COLO668 (cell line): ENCODE data around the gene KLHL40.

Experiments used
- DNase-seq: peaks from one replicate; lab custom pipeline; 2025; ENCODE audit not compliant: unreplicated experiment; lab: John Stamatoyannopoulos, UW

KLHL40 gene, protein sequence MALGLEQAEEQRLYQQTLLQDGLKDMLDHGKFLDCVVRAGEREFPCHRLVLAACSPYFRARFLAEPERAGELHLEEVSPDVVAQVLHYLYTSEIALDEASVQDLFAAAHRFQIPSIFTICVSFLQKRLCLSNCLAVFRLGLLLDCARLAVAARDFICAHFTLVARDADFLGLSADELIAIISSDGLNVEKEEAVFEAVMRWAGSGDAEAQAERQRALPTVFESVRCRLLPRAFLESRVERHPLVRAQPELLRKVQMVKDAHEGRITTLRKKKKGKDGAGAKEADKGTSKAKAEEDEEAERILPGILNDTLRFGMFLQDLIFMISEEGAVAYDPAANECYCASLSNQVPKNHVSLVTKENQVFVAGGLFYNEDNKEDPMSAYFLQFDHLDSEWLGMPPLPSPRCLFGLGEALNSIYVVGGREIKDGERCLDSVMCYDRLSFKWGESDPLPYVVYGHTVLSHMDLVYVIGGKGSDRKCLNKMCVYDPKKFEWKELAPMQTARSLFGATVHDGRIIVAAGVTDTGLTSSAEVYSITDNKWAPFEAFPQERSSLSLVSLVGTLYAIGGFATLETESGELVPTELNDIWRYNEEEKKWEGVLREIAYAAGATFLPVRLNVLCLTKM

DNA sequence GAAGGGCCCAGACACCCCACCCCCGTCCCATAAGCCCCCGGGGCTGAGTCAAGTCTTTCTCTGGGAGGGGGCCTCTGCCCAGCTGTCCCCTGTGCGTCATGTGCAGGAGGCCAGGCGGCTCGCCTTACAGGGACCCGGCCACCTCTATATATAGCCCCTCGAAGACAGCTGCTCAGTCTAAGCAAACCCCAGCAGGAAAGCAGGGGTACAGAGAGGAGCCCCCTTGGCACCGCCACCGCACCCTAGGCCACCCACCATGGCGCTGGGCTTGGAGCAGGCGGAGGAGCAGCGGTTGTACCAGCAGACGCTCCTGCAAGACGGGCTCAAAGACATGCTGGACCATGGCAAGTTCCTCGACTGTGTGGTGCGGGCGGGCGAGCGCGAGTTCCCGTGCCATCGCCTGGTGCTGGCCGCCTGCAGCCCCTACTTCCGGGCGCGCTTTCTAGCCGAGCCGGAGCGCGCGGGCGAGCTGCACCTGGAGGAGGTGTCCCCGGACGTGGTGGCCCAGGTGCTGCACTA, at the start of gene KLHL40:
Gene KLHL40 (plus strand): TSS at position 175 of the 519 bp plus-strand sequence. CDS start 82 bp downstream, at position 257.
- DNase-seq: peak; percentile 43

DNA sequence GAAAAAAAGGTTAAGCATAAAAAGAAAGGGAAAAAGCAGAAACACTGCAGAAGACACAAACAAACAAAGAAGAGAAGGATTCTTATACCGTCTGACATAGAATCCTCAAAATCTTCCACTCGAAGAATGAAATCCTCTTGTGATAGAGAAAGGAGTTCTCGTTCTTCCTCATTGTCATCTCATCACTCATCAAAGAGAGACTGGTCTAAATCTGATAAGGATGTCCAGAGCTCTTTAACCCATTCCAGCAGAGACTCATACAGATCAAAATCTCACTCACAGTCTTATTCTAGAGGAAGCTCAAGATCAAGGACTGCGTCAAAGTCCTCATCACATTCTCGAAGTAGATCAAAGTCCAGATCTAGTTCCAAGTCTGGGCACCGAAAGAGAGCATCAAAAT, 48.3 kb upstream of the KLHL40 start:
- no peak for DNase-seq

DNA sequence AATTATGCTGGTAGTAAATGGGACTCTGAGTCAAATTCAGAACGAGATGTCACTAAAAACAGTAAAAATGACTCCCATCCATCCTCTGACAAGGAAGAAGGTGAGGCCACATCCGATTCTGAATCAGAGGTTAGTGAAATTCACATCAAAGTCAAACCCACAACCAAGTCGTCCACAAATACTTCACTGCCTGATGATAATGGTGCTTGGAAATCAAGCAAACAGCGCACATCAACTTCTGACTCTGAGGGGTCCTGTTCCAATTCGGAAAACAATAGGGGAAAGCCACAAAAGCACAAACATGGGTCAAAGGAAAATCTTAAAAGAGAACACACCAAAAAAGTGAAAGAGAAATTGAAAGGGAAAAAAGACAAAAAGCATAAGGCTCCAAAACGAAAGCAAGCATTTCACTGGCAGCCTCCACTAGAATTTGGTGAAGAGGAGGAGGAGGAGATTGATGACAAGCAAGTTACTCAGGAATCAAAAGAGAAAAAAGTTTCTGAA, 46.9 kb upstream of the KLHL40 start:
- DNase-seq: no peak

DNA sequence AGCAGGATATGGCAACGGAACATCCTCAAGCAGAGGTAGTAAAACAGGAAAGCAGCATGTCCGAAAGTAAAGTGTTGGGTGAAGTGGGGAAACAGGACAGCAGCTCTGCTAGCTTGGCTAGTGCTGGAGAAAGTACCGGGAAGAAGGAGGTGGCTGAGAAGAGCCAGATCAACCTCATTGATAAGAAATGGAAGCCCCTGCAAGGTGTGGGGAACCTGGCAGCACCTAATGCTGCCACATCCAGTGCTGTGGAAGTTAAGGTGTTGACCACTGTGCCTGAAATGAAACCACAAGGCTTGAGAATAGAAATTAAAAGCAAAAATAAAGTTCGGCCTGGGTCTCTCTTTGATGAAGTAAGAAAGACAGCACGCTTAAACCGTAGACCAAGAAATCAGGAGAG, 46.1 kb upstream of the KLHL40 start:
- DNase-seq: no peak

DNA sequence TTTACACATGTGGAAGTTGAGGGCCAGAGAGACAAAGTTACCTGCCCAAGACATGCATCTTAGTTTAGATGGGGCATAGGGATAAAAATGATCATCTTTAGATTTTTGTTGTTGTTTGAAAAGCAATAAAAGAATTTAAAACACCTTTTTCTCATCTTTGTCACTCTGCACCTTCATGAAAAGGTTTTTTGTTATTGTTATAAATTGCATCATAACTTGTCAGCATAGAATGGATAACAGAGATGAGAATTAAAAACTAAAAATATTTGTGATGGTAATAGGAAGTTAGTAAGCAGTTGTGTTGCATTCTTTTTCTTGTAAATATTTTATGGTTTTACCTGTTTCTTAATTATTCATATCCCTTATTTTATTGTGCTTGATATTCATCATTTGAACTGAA, 45.2 kb upstream of the KLHL40 start:
- no peak for DNase-seq

DNA sequence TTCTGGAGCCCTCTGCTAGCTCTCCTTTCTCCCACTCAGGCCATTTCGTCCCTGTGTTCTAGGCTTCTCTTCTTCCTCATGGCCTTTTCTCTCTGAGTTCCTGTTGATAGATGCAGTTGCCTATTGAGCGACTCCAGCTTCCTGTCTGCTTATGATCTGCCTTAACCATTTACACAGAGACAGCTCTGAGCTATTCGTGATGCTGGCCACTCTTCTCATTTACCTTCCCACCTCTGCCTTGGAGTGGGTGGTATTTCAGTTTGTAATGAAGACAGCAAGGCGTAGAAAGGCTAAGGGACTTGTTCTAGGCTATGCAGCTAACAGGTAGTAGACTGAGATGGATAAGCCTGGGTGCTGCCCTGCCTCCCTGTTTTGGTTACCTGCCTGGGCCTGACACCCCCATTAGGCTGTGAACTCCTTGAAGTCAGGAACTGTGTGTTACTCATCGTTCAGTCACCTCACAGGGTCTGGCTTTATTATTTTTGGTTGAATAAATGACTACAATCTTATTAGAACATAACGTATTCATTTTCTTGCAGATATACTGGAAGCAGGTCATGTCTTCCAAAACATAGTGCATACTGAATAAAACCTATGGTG, 44.5 kb upstream of the KLHL40 start:
- DNase-seq: no peak

DNA sequence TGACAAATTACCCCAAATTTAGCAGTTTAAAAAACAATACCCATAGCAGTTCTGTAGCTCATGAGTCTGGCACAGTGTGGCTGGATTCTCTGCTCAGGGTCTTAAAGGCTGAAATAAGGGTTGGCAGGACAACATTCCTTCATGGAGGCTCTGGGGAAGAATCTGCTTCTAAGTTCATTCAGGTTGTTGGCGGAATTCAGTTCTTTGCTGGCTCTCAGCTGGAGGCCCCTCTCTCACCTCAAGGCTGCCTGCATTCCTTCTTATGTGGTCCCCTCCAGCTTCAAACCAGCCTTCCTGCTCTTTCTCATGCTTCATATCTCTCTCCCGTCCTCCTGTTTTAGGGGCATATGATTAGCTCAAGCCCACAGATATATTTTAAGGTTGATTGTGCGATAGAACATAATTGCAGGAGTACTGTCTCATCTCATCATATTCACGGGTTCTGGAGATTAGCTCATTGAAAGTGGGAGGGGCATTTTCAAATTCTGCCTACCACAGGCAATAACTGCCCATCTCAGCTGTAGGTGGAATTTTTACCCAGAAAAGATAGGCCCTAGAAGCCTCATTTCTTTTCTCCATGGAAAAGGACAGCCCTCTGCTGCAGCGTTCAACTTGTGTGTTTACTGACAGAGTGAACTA, 37.4 kb upstream of the KLHL40 start:
- DNase-seq: no peak

DNA sequence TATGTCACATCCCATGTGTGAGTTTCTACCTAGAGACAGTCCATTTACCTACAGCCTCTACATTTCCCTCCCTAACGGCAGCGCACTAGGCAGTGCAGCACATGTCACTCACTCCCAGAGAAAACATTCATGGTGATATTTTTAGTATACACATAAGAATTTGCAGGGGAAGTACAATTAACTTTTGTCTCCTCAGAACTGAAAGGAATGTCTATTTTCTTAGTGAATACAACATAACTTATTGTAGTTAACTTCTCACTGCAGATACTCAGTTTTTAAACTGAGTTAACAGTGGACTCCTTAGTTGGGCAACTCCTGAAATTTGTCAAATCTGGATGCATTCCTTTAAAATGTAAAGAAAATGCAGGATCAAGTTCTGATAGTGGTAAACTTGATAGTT, 36.3 kb upstream of the KLHL40 start:
- DNase-seq: no peak

DNA sequence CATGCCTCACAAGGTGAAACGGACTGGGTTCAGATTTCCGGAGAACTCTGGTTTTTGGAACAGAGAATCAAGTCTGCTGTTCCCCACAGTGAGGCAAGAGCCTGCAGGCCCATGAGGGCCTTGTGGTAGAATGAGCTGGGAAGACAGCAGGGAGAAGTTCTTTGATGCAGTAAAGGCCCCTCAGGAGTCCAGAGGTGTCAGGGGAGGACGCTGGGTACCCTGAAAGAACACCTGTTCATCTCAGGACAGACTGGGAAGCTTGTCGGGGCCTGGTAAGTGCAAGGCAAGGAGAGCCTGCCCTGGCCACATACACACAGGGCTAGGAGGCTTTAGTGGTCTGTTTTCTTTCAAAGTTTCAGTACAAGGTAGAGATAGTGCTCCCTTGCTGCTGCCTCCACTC, 35.6 kb upstream of the KLHL40 start:
- DNase-seq: no peak

DNA sequence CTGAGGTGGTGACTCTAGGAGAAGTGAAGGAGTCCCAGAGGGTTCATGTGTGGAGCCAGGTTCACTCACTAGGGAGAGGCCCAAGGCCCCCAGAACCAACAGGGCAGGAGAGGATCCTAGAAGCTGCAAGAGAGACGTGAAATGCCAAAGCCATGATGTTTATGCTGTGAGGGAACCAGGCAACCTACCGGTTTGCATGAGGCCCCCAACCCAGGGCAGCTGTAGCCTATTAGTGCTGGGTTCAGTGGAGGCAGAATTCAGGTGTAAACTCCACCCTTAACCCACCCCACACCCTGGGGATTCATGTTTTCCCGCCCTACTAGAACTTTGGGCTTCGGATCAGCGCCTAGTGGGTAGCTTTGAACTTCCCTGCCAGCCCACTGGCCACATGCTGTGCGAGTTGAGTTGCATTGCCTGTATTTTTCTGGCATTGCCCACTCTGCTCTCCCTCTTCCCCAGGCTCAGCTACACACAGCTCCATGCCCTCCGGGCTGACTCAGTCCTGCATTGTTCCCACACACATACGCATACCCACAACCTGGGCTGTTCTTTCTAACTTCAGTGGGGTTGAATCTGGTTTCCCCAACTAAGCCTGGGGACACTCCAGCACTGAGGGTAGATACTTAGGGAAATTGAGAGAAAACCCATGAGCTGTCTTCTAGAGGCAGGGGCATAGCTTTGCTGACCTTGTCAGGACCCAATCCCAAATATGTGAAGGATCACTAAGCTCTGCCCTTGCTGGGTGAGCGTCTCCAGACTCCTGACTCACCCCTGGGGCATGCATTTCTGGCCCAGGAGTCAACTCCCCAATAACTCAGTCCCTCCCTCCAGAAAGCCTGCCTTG, 33.9 kb upstream of the KLHL40 start:
- DNase-seq: no peak

DNA sequence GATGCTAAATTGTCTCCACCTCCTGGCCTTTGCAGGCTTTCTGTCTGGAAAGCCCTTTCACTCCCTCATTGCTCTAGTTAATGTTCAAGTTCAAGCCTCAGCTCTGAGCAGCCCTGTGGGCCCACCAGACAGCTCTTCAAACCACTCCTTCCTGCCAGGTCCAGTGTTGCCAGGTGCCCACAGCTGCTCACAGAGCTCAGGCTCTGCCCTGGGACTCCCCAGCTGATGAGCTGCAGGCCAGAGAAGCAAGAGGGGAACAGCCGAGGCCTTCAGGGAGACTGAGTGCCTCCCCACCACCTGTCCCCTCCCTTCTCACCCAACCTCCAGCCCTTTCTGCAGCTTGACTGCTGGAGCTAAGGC, 33.1 kb upstream of the KLHL40 start:
- no peak for DNase-seq

DNA sequence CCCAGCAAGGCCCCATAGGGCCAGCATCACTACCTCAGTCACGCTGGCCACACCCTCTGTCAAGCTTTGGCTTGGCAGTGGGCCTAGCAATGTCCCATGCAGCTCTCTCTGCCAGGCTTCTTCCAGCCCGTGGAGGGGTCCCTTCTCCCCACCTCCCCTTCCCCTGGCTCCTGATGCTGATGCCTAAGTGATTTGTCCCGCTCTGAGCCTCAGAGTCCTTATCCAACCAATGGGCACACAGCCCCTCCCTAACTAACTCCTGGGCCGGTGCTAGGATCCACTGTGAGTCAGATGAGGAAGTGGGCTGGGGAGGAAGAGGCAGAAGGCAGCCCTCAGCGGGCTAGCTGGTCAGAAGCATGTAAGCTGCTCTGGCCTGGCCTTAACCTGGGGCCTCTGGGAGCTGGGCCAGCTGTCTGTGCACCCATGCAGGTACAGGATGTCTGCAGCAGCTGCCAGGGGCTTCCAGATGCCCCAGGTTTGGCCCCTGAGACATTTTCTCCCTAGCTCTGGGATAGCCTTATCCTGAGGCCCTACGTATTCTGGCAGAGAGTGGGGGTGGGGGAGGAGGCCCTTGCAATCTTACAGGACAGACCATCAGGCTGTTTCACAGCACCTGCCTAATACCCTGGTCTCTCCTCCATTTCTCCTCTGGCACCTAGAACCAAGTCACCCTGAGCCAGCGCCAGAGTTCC, 32.6 kb upstream of the KLHL40 start:
- peak; percentile 19 for DNase-seq

DNA sequence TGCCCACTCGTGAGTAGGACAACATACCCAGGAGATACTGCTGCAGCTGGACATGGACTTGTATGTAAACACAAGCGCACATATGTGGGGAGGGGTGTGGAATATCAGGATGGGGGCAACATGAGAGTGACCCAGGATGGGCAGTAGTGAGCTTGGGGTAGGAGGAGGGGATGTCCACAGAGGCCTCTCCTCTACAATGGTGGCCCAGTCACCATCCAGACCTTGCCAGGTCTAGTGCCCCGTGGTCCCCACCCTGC, 32.1 kb upstream of the KLHL40 start:
- no peak for DNase-seq

DNA sequence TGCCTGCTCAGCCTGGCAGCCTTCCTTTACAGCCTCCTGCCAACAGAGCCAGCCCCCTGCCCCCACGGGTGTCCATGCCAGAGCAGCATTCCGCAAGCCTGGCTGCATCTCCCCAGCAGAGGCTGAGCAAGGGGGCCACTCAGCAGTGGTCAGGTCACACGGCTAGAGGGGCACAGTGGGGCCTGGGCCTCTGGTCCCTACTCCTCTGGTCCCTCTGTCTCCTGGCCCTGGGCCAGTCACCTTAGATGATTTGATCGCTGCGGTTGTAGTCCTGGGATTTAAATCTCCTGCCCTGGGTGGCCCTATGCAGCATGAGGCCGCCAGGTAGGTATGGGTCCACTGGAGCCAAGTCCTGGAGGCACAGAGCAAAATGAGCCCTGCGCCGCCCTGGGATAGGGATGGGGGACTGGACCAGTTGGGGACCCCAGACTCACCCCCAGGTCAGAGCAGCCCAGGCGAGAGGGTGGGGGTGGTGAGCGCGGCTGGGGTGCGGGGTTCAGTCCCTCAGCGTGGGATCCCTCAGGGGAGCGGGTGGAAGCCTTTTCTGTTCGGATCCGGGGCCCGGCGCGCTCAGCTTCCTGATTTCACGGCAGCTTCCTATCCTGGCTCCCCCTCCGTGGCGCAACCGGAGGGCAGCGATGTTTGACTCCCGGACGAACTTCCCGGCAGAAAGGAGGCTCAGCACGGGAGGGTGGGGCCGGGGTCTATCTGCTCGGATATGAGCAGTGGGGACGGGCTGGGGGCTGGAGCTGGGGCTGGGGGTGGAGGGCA, 31.6 kb upstream of the KLHL40 start, which contains the start of gene ZBTB47:
Gene ZBTB47 (plus strand): TSS at position 138 of the 771 bp plus-strand sequence. CDS start 4,659 bp downstream, outside the sequence.
- DNase-seq: peak; percentile 31

DNA sequence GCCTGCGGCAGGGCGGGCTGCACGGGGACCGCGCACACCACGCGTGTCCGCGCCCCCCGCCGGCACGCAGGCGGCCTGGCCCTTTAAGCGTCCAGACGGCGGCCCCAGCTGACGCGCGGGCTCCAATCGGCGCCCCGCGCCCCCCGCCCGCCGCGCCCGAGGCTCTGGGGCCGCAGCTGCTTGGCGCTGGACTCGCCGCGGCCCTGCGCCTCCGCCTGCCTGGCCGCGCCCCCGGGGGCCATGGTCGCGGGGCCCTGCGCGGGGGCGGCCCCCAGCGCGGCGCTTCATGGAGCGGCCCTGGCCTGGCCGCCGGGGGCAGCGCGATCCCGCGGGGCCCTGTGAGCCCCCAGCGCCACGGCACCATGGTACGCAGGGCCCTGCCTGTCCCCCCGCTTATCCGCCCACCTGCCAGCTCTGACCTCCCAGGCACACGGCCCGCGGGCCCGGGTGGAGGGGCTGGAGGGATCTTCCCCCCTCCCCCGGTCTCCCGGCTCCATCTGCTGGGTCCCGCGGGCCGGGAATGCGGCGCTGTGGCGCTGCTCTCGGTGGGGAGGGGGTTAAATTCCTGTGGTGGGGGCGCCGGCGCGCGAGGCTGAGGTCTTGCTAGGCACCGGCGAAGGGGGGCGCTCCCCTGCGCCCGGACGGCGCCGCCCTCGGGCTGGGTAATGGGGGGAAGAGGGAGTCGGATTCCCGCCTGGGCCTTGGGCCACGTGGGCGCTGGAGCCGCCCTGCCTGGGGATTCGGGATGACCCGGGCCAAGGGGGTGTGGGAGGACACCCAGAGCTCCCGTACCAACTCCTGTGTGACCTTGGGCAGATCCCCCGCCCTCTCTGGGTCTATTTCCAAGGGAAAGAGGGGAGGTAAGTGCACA, 30.8 kb upstream of the KLHL40 start:
- peak; percentile 57 for DNase-seq

DNA sequence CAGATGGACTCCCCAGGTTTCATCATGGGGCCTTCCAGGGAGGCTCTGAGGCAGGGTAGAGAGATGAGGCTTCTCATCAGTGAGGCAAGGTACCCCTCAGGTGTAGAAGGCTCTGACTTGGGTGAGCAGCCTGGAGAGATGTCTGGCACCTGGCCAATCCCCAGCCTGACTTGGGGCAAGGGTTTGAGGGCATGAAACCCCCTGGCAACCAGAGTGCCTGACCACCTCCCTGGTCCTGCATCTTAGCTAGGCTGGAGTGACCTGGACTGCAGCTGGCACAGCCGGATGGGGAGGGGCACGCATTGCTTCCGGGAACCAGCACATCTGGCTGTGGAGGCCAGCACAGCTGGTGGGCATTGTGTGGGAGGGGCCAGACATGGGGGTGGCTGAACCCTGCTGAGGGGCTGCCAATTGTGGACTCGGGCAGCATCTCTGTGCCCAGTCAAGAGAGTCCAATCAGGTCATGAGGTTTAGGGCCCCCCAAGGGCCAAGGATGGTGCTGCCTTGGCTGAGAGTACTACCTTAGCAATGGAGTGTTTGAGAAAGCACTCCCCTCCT, 29.9 kb upstream of the KLHL40 start:
- no peak for DNase-seq

DNA sequence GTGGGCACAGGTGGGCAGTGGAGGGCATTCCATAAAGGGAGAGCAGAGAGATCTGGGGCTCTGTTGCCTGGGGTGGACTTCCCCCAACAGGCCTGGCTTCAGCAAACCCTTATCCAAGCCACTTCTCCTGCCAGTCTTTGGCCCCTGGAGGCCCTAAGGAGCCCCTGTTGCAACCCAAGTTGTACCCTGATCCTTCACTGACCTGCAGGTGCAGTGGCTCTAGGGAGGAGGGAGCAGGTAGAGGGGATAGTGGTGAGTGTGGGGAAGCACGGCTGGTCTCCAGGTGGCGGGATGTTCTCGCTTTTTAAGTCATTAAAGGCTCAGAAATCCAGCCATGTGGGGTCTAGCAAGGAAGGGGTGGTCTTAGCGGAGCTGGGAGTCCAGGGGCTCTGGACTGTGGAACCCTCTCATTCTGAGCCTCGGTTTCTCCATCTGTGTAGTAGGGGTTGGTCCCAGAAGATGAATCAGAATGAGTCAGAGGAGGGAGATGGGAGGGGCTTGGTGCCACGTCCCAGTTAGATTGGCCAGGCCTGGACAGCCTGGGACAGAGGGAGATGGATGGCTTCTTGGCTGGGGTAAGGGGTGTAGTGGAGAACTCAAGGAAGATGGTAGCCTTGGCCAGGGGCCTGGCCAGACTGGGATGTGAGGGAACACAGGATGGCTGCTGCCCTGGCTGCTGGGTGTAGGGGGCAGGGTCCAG, 29.2 kb upstream of the KLHL40 start:
- no peak for DNase-seq
